Amniotic stem cell (primary cell): Measurements from ENCODE around the gene TPP1.

Experiments used
- DNase-seq: peaks from one replicate; lab custom pipeline; 2025; lab: John Stamatoyannopoulos, UW

The TPP1 gene

GRCh38 chr11:6611092-6611962 lies 7.9 kb downstream of the TPP1 start:
- DNase-seq: no peak

GRCh38 chr11:6610591-6610990 lies 8.6 kb downstream of the TPP1 start:
- DNase-seq: no peak

GRCh38 chr11:6609502-6610015 lies 9.7 kb downstream of the TPP1 start:
- DNase-seq: no peak

GRCh38 chr11:6608726-6609501 lies 10.3 kb downstream of the TPP1 start:
- no peak for DNase-seq

- no peak for DNase-seq
Measured at GRCh38 chr11:6608011-6608410, 11.2 kb downstream of the TPP1 start.

- no peak for DNase-seq
Measured at GRCh38 chr11:6607190-6607795, 11.9 kb downstream of the TPP1 start.

GRCh38 chr11:6606471-6607189 lies 12.6 kb downstream of the TPP1 start:
- peak; percentile 82 for DNase-seq

- DNase-seq: no peak
Measured at GRCh38 chr11:6604790-6605189, 14.4 kb downstream of the TPP1 start.

GRCh38 chr11:6604081-6604626 lies 15.1 kb downstream of the TPP1 start:
- DNase-seq: peak; percentile 21

GRCh38 chr11:6603287-6604080 lies 15.7 kb downstream of the TPP1 start, which contains the start of the genes ILK and RRP8:
Gene ILK (plus strand): TSS chr11:6603774. CDS start chr11:6604272, 498 bp downstream.
Gene RRP8 (minus strand): TSS chr11:6603616. CDS start chr11:6603502, 114 bp downstream.
- peak; percentile 84 for DNase-seq

- DNase-seq: no peak
Measured at GRCh38 chr11:6602096-6602940, 16.9 kb downstream of the TPP1 start.

- DNase-seq: no peak
Measured at GRCh38 chr11:6601041-6601461, 18.2 kb downstream of the TPP1 start.

- no peak for DNase-seq
Measured at GRCh38 chr11:6599881-6600390, 19.3 kb downstream of the TPP1 start.

- DNase-seq: no peak
Measured at GRCh38 chr11:6599449-6599848, 19.8 kb downstream of the TPP1 start.

GRCh38 chr11:6598555-6598954 lies 20.7 kb downstream of the TPP1 start:
- DNase-seq: no peak

GRCh38 chr11:6596239-6596877 lies 22.9 kb downstream of the TPP1 start:
- DNase-seq: no peak

- no peak for DNase-seq
Measured at GRCh38 chr11:6594142-6594768, 25.0 kb downstream of the TPP1 start.

- DNase-seq: no peak
Measured at GRCh38 chr11:6588018-6588417, 31.2 kb downstream of the TPP1 start.
